WTC11 (cell line): Measurements from ENCODE around the gene GPC4. TPM values are rescaled to one million over a fixed set of nuclear protein-coding genes. Genes with fewer than 3 reads are reported as not detected.

Experiments used
- ATAC-seq: fragments of 200-7000 bp; cut with Tn5 transposase; 2 replicates; pipeline ENCODE4 v1.10.0; 2021; ENCODE audit warnings: mild to moderate bottlenecking, moderate library complexity
- CTCF ChIA-PET: fragments of 300-600 bp; sonication (Branson Sonifier 250); formaldehyde crosslinking; loops from one replicate; lab custom pipeline; 2021; ENCODE audit warnings: antibody characterized with exemption; lab: Charles Lee
- POLR2A ChIA-PET: fragments of 350-600 bp; sonication (Branson Sonifier 250); formaldehyde crosslinking; loops from one replicate; lab custom pipeline; 2021; ENCODE audit warnings: antibody characterized with exemption; lab: Charles Lee
- DNase-seq: peaks from one replicate; pipeline ENCODE4 v3.0.0; 2021; ENCODE audit warnings: low spot score
- H3K27ac Mint-ChIP-seq: 2 replicates; pipeline ENCODE4 v1.8.0; 2021; ENCODE audit warnings: mixed read lengths
- H3K27me3 Mint-ChIP-seq: 2 replicates; pipeline ENCODE4 v1.8.0; 2021; ENCODE audit warnings: low read depth, mild to moderate bottlenecking, moderate library complexity, mixed read lengths
- H3K36me3 Mint-ChIP-seq: 2 replicates; pipeline ENCODE4 v1.8.0; 2021; ENCODE audit warnings: mixed read lengths
- H3K4me1 Mint-ChIP-seq: 2 replicates; pipeline ENCODE4 v1.8.0; 2022; ENCODE audit warnings: mixed read lengths
- H3K4me3 Mint-ChIP-seq: 2 replicates; pipeline ENCODE4 v1.8.0; 2021; ENCODE audit warnings: mild to moderate bottlenecking, moderate library complexity, mixed read lengths
- H3K9me3 Mint-ChIP-seq: 2 replicates; pipeline ENCODE4 v1.8.0; 2021; ENCODE audit warnings: mixed read lengths
- GABPB1 ChIP-seq: sonication (generic); formaldehyde crosslinking; IDR thresholded peaks from 2 replicates; pipeline ENCODE4 v1.8.1; 2023; ENCODE audit warnings: mild to moderate bottlenecking, missing genetic modification reagents
- KAT7 ChIP-seq: sonication (generic); formaldehyde crosslinking; IDR thresholded peaks from 2 replicates; pipeline ENCODE4 v1.8.1; 2023; ENCODE audit warnings: missing genetic modification reagents, mild to moderate bottlenecking, borderline replicate concordance
- NR3C1 ChIP-seq: sonication (generic); formaldehyde crosslinking; conservative IDR thresholded peaks from 2 replicates; pipeline ENCODE4 v1.8.1; 2023; ENCODE audit warnings: low read depth, mild to moderate bottlenecking, missing genetic modification reagents
- PRRX2 ChIP-seq: fragments of 250-450 bp; sonication (Bioruptor Pico); IDR thresholded peaks from 2 replicates; pipeline ENCODE4 v1.8.0; 2021; ENCODE audit warnings: mild to moderate bottlenecking
- TCF7 ChIP-seq: sonication (generic); formaldehyde crosslinking; IDR thresholded peaks from 2 replicates; pipeline ENCODE4 v1.8.0; 2022; ENCODE audit warnings: mild to moderate bottlenecking, low read depth, missing genetic modification reagents, moderate library complexity
- ZNF219 ChIP-seq: sonication (generic); formaldehyde crosslinking; IDR thresholded peaks from 2 replicates; pipeline ENCODE4 v1.8.0; 2023; ENCODE audit warnings: missing genetic modification reagents, mild to moderate bottlenecking, borderline replicate concordance
- total RNA-seq: library from RNA; stranded (reverse); gene quantifications from 3 replicates; pipeline ENCODE4 v1.2.3, GENCODE V29; 2021
- TF ChIP-seq, protein P1 (sequence below): sonication (generic); formaldehyde crosslinking; conservative IDR thresholded peaks from 2 replicates; pipeline ENCODE4 v1.8.1; 2022; ENCODE audit warnings: mild to moderate bottlenecking, missing genetic modification reagents
- TF ChIP-seq, protein P2 (sequence below): sonication (generic); formaldehyde crosslinking; IDR thresholded peaks from 2 replicates; pipeline ENCODE4 v1.8.1; 2022; ENCODE audit warnings: low read depth, missing genetic modification reagents, borderline replicate concordance
- TF ChIP-seq, protein P3 (sequence below): sonication (generic); formaldehyde crosslinking; IDR thresholded peaks from 2 replicates; pipeline ENCODE4 v1.8.1; 2022; ENCODE audit warnings: low read depth, mild to moderate bottlenecking, moderate library complexity, missing genetic modification reagents, borderline replicate concordance
- TF ChIP-seq, protein P4 (sequence below): sonication (generic); formaldehyde crosslinking; IDR thresholded peaks from 2 replicates; pipeline ENCODE4 v1.8.0; 2023; ENCODE audit warnings: mild to moderate bottlenecking, missing genetic modification reagents
- TF ChIP-seq, protein P5 (sequence below): sonication (generic); formaldehyde crosslinking; IDR thresholded peaks from 2 replicates; pipeline ENCODE4 v1.8.0; 2022; ENCODE audit warnings: mild to moderate bottlenecking, missing genetic modification reagents
- TF ChIP-seq, protein P6 (sequence below): fragments of 250-450 bp; sonication (Bioruptor Pico); IDR thresholded peaks from 2 replicates; pipeline ENCODE4 v1.8.0; 2021; ENCODE audit warnings: mild to moderate bottlenecking
- TF ChIP-seq, protein P7 (sequence below): sonication (generic); formaldehyde crosslinking; IDR thresholded peaks from 2 replicates; pipeline ENCODE4 v1.8.0; 2022; ENCODE audit warnings: mild to moderate bottlenecking, missing genetic modification reagents
- TF ChIP-seq, protein P8 (sequence below): sonication (generic); formaldehyde crosslinking; IDR thresholded peaks from 2 replicates; pipeline ENCODE4 v1.8.1; 2023; ENCODE audit warnings: mild to moderate bottlenecking, missing genetic modification reagents

Gene GPC4
- total RNA-seq, 1 experiment from 2014 or later, result 144 TPM

DNA sequence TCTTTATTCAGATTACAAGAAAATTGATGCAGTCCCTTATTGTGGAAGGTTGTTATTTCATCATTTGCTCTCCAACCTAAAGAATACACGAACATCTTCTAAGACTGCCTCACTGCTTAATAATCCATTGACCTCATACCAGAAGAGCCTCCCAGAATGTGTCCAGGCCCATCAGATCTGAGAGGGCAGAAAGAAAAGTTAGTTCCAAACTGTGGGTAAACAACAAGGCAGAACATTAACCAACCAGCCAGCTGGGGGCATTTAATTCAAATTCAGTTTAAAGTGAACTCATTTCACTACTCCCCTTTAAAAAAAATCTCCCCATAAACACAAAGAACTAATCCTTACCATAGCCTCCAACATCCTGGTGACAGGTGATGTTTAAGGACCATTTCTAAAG lies 13.8 kb downstream of the GPC4 start:
- CTCF ChIA-PET, result no interaction called here
- no peaks in the 10 kb centered on the region for H3K9me3 Mint-ChIP-seq
- H3K36me3 Mint-ChIP-seq, result peaks cover 39% of the 10 kb centered on the region
- DNase-seq (no peak), ATAC-seq (no peak)
- H3K4me1 Mint-ChIP-seq, result peaks cover 32% of the 10 kb centered on the region
- no peak overlapping the region for H3K4me3 Mint-ChIP-seq
- H3K27ac Mint-ChIP-seq, result peak overlapping the region; percentile 72; the same call in 1 of the 2 replicates
- TF ChIP-seq, protein P1, sequence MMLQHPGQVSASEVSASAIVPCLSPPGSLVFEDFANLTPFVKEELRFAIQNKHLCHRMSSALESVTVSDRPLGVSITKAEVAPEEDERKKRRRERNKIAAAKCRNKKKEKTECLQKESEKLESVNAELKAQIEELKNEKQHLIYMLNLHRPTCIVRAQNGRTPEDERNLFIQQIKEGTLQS (CRISPR knock-in tag), result no peak
- TF ChIP-seq, protein P2, sequence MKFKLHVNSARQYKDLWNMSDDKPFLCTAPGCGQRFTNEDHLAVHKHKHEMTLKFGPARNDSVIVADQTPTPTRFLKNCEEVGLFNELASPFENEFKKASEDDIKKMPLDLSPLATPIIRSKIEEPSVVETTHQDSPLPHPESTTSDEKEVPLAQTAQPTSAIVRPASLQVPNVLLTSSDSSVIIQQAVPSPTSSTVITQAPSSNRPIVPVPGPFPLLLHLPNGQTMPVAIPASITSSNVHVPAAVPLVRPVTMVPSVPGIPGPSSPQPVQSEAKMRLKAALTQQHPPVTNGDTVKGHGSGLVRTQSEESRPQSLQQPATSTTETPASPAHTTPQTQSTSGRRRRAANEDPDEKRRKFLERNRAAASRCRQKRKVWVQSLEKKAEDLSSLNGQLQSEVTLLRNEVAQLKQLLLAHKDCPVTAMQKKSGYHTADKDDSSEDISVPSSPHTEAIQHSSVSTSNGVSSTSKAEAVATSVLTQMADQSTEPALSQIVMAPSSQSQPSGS (CRISPR knock-in tag), result no peak
- TF ChIP-seq GABPB1 (CRISPR knock-in tag), result no peak
- TF ChIP-seq, protein P3, sequence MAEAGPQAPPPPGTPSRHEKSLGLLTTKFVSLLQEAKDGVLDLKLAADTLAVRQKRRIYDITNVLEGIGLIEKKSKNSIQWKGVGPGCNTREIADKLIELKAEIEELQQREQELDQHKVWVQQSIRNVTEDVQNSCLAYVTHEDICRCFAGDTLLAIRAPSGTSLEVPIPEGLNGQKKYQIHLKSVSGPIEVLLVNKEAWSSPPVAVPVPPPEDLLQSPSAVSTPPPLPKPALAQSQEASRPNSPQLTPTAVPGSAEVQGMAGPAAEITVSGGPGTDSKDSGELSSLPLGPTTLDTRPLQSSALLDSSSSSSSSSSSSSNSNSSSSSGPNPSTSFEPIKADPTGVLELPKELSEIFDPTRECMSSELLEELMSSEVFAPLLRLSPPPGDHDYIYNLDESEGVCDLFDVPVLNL (CRISPR knock-in tag), result no peak
- no peak for TF ChIP-seq TCF7 (CRISPR knock-in tag)
- TF ChIP-seq, protein P4, sequence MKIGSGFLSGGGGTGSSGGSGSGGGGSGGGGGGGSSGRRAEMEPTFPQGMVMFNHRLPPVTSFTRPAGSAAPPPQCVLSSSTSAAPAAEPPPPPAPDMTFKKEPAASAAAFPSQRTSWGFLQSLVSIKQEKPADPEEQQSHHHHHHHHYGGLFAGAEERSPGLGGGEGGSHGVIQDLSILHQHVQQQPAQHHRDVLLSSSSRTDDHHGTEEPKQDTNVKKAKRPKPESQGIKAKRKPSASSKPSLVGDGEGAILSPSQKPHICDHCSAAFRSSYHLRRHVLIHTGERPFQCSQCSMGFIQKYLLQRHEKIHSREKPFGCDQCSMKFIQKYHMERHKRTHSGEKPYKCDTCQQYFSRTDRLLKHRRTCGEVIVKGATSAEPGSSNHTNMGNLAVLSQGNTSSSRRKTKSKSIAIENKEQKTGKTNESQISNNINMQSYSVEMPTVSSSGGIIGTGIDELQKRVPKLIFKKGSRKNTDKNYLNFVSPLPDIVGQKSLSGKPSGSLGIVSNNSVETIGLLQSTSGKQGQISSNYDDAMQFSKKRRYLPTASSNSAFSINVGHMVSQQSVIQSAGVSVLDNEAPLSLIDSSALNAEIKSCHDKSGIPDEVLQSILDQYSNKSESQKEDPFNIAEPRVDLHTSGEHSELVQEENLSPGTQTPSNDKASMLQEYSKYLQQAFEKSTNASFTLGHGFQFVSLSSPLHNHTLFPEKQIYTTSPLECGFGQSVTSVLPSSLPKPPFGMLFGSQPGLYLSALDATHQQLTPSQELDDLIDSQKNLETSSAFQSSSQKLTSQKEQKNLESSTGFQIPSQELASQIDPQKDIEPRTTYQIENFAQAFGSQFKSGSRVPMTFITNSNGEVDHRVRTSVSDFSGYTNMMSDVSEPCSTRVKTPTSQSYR, result no peak
- TF ChIP-seq KAT7, result no peak
- no peak for TF ChIP-seq ZNF219
- TF ChIP-seq, protein P5, sequence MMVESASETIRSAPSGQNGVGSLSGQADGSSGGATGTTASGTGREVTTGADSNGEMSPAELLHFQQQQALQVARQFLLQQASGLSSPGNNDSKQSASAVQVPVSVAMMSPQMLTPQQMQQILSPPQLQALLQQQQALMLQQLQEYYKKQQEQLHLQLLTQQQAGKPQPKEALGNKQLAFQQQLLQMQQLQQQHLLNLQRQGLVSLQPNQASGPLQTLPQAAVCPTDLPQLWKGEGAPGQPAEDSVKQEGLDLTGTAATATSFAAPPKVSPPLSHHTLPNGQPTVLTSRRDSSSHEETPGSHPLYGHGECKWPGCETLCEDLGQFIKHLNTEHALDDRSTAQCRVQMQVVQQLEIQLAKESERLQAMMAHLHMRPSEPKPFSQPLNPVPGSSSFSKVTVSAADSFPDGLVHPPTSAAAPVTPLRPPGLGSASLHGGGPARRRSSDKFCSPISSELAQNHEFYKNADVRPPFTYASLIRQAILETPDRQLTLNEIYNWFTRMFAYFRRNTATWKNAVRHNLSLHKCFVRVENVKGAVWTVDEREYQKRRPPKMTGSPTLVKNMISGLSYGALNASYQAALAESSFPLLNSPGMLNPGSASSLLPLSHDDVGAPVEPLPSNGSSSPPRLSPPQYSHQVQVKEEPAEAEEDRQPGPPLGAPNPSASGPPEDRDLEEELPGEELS (CRISPR knock-in tag), result no peak
- no peak for TF ChIP-seq NR3C1 (CRISPR knock-in tag)
- TF ChIP-seq, protein P6, sequence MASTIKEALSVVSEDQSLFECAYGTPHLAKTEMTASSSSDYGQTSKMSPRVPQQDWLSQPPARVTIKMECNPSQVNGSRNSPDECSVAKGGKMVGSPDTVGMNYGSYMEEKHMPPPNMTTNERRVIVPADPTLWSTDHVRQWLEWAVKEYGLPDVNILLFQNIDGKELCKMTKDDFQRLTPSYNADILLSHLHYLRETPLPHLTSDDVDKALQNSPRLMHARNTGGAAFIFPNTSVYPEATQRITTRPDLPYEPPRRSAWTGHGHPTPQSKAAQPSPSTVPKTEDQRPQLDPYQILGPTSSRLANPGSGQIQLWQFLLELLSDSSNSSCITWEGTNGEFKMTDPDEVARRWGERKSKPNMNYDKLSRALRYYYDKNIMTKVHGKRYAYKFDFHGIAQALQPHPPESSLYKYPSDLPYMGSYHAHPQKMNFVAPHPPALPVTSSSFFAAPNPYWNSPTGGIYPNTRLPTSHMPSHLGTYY, result no peak
- H3K27me3 Mint-ChIP-seq, result no peaks in the 10 kb centered on the region
- POLR2A ChIA-PET, result no interaction called here

DNA sequence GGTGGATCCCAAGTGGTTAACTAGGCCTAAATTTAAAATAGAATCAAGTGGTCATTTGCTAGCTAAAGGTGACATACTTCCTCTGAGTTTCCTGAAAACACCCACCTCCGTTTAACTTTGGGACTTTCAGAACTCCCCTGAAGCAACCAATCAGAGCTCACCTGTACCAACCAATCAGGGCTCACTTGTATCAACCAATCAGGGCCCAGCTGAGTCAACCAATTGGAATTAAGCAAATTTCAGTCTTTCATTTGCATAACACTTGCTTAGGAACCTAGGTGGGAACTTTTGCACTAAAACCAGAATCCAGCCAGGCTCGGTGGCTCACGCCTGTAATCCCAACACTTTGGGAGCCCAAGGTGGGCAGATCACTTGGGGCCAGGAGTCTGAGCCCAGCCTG lies 15.9 kb downstream of the GPC4 start:
- peak; percentile 56 for ATAC-seq
- Mint-ChIP-seq H3K4me1 (peaks cover 39% of the 10 kb centered on the region), H3K4me3 (no peak overlapping the region), H3K27me3 (no peaks in the 10 kb centered on the region), H3K27ac (no peak overlapping the region), H3K36me3 (peaks cover 30% of the 10 kb centered on the region), H3K9me3 (no peaks in the 10 kb centered on the region)
- DNase-seq, result no peak
- CTCF ChIA-PET, result no interaction called here
- POLR2A ChIA-PET, result no interaction called here
- TF ChIP-seq, protein P7, sequence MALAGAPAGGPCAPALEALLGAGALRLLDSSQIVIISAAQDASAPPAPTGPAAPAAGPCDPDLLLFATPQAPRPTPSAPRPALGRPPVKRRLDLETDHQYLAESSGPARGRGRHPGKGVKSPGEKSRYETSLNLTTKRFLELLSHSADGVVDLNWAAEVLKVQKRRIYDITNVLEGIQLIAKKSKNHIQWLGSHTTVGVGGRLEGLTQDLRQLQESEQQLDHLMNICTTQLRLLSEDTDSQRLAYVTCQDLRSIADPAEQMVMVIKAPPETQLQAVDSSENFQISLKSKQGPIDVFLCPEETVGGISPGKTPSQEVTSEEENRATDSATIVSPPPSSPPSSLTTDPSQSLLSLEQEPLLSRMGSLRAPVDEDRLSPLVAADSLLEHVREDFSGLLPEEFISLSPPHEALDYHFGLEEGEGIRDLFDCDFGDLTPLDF (CRISPR knock-in tag), result no peak
- TF ChIP-seq, protein P8, sequence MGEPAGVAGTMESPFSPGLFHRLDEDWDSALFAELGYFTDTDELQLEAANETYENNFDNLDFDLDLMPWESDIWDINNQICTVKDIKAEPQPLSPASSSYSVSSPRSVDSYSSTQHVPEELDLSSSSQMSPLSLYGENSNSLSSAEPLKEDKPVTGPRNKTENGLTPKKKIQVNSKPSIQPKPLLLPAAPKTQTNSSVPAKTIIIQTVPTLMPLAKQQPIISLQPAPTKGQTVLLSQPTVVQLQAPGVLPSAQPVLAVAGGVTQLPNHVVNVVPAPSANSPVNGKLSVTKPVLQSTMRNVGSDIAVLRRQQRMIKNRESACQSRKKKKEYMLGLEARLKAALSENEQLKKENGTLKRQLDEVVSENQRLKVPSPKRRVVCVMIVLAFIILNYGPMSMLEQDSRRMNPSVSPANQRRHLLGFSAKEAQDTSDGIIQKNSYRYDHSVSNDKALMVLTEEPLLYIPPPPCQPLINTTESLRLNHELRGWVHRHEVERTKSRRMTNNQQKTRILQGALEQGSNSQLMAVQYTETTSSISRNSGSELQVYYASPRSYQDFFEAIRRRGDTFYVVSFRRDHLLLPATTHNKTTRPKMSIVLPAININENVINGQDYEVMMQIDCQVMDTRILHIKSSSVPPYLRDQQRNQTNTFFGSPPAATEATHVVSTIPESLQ (CRISPR knock-in tag), result no peak
- TF ChIP-seq PRRX2, result no peak
- TF ChIP-seq, protein P5 (CRISPR knock-in tag), result no peak
- TF ChIP-seq, protein P4, result no peak
